ENCODE measurements around the gene CLIC4.
"Not testable (repeated sequence)": the region's sequence is repeated elsewhere in the genome, so short reads cannot be mapped to it uniquely, and the experiment has no call there.

Gene CLIC4

DNA sequence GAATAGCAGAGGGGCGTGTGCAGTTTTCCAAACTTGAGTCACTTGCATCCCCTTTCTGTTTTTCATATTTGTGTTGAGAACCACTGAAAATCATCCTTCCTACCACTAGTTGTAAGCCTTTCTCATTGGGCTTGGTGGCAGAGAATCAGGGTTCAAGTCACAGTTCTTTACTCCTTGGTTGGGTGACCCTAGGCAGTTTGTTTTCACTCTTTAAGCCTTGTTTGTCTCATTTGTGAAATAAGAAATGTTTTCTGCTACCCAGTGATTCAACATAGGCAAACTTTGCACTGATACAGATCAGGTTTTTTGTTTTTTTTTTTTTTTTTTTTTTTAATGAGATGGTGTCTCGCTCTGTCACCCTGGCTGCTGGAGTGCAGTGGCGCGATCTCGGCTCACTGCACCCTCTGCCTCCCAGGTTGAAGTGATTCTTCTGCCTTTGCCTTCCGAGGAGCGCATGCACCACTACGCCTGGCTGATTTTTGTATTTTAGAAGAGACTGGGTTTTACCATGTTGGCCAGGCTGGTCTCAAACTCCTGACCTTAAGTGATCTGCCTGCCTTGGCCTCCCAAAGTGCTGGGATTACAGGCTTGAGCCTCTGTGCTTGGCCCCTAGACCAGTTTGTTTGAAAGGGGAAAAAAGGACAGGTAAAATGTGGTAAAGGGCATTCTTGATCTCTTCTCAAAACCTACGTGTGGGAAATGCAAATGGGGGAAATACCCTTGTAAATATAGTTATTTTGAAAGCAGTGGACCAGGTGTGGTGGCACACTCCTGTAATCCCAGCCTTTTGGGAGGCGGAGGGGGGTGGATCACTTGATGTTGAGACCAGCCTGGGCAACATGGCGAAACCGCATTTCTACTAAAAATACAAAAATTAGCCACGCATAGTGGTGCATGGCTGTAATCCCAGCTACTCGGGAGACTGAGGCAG, 3.2 kb downstream of the CLIC4 start:
- no peak for DNase-seq

DNA sequence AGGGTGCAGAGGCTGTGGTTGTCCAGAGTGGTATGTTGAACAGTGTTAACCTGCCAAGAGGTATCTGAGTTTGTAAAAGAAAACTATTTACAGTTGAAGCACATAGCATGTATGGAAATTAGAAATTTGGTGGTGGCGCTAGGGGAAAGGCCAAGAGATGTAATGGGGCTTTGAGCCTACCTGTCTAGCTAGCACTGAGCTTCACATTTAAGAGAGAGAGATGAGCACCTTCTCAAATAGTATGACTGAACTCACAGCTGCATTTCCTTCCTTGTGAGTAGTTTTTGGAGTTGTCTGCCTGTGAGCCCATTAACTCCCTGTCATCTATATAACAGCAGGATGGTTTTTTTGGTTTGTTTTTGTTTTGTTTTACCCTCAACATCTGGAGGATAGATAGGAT, 4.0 kb downstream of the CLIC4 start:
- no peak for DNase-seq

DNA sequence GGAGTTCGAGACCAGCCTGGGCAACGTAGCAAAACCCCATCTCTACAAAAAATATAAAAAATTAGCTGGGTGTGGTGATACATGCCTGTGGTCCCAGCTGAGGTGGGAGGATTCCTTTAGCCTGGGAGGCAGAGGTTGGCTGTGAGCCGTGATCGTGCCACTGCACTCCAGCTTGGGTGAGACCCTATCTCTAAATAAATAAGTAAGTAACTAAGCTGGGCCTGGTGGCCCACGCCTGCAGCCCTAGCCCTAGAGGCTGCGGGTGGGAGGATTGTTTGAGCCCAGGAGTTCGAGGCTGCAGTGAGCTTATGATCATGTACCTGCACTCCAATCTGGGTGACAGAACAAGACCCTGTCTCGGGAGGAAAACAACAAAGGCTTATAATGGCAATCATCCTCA, 4.6 kb downstream of the CLIC4 start:
- no peak for DNase-seq

DNA sequence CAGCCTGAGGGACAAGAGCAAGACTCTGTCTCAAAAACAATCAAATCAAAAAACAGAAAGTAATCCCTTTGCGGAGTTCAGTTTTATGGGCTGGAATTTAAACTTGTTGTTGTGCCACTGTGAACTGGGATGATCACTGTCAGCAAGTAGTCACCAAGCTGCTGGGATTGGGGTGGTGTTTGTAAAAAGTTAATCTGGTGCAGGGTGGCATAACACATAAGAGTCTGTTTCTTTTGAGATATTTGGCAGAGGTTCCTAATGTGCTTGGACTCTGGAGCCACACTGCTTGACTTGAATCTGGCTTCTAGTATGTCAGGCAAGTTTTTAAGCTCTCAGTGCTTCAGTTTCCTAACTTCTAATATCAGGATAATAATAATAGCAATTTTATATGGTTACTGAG, 6.6 kb downstream of the CLIC4 start:
- DNase-seq = no peak

DNA sequence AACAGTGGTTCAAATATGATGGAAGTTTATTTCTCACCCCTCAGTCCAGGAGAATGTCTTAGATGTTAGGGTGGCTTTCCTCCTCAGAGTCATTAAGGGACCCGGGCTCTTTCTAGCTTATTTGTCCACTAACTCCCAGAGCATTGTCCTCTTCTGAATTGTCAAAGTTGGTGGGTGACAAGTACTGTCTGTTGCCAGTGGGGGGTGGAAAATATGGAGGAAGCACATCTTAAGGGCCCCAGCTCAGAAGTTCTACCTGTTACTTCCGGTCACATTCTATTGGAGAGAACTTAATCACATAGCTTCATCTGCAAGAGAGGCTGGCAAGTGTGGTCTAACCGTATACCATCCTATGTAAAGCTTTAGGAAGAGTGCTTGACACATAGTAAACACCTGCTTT, 7.1 kb downstream of the CLIC4 start:
- DNase-seq = no peak

DNA sequence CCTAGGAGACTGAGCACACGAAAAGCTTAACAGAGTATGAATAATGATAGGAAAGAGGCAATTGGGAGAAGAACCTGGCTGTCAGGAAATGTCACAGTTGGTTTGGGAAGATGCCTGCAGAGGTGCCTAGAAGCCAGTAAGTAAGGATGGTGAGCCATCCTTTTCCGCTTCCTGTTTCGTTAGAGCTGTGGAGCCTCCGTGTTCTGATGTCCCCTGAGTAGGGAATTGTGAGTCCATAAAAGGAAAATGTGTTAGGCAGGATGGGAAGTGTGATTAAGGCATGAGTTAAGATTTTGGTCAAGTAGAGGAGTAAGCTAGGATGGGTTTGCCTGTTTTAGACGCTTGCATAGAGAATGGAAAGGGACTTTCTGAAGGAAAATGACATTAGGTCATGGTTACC, 9.0 kb downstream of the CLIC4 start:
- no peak for DNase-seq

DNA sequence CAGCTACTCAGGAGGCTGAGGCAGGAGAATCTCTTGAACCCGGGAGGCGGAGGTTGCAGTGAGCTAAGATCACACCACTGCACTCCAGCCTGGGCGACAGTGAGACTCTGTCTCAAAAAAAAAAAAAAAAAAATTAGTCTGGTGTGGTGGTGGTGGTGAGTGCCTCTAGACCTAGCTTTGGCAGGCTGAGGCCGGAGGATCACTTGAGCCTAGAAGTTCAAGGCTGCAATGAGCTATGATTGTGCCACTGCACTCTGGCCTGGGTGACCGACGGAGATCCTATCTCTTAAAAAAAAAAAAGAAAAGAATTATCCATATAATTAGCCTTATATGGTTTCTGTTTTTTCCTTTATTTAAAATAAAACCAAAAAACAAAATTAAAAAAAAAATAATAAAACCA, 10.1 kb downstream of the CLIC4 start:
- not testable (repeated sequence) for DNase-seq

DNA sequence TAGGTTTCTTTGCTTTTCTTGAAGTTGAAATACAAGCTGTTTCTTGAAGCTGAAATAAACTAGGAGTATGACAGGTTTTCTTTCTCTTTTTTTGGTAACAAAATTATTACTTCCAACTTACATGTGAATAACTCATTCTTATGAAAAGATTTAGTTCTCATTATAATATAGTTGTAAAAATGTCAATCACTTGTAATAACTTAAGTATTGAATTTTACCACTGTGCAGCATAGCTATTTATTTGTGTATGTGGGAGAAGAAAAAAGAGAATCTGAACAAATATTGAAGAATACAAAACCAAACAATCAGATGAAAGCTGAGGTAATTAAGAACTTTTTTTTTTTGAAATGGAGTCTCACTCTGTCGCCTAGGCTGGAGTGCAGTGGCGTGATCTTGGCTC, 11.1 kb downstream of the CLIC4 start:
- no peak for DNase-seq

DNA sequence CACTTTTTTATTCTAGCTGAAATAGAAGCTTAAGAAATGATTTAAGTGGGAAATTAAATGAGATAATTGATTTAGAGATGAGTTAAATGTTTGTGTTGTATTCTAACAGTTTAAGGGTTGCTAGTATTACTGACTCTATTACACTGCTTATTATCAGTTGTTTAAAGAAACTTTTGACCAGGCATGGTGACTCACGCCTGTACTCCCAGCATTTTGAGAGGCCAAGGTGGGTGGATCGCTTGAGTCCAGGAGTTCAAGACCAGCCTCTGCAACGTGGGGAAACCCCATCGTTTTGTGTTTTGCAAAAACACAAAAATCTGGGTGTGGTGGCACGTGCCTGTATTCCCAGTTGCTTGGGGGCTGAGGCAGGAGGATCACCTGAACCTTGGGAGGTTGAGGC, 14.2 kb downstream of the CLIC4 start:
- no peak for DNase-seq

DNA sequence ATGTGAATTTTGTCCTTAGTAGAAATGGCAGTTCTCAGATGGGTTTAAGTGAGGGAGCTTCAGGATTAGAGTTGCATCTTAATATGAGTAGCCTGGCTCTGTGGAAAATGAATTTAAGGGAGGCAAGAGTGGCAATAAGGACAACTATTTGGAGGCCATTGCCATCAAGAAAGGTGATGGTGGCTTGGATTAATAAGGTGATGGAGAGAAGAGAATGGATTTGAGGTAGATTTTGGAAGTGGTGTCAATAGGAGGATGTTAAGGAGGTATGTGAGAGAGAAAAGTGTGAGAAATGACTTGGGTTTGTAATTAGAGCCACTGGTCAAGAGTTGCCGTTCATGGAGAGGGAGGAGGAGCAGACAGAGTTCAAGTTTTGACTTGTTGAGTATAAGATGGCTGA, 16.3 kb downstream of the CLIC4 start:
- DNase-seq = no peak

DNA sequence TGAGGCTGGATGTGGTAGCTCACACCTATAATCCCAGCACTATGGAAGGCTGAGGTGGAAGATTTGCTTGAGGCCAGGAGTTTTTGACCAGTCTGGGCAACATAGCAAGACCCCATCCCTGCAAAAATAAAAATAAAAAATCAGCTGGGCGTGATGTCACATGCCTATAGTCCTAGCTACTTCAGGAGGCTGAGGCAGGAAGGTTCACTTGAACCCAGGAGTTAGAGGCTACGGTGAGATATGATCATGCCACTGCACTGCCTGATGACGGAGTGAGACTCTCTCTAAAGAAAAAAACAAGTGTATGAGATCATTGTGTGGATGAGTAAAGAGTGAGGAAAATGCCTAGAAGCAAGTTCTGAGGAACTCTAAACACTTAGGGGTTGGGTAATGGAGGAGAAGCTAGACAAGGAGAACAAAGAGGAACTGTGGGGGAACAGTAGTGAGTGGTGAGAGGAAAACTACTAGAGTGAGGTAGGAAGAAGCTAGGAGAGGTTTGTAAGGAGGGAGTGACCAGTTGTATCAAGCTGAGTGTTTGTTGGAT, 17.0 kb downstream of the CLIC4 start:
- peak; percentile 42 to 45 for DNase-seq

DNA sequence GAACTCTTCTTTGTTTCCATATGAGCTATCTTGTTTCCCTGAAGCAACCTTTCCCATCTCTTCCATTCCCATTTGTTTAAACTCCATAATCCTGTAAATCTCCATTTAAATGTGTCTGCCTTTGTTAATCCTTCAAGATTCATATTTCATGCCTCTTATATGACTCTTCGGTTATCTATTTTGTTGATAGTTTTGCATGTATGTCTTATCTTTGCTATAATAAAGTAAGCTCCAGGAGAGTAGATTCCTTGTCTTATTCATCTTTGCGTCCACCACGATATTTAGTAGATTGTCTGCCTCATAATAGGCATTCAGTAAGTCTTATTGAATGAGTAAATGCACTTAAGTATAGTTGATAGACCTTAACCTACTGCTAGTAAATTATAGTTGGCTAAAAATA, 18.4 kb downstream of the CLIC4 start:
- no peak for DNase-seq

DNA sequence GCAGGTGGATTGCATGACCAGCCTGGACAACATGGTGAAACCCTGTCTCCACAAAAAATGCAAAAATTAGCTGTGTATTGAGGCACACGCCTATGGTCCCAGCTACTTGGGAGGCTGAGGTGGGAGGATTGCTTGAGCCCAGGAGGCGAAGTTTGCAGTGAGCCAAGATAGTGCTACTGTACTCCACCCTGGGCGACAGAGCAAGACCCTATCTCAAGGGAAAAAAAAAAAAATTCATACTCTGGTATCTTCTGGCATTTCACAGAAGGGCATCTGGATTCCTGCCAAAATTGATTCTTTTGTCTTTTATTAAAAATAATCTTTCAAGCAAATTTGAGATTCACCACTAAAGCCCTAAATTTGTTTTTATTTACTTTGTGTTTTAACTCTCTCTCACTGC, 19.2 kb downstream of the CLIC4 start:
- DNase-seq = no peak

DNA sequence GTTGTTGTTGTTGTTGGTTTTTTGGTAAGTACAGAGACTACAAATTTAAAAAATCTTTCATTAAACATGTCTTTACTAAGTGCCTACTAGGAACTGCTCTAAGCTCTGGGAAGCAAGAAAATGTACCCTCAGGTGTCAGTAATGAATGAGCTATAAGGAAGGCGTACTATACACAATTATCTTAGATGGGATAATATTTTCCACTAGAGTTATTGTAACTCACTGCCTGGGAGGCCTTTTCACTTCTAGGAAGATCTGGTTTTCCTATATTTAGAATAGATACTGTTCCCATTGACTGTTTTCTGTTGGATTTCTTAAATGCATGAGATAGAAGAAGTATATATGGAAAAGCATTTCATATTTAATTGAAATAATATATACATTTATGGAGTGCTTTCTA, 19.6 kb downstream of the CLIC4 start:
- no peak for DNase-seq

DNA sequence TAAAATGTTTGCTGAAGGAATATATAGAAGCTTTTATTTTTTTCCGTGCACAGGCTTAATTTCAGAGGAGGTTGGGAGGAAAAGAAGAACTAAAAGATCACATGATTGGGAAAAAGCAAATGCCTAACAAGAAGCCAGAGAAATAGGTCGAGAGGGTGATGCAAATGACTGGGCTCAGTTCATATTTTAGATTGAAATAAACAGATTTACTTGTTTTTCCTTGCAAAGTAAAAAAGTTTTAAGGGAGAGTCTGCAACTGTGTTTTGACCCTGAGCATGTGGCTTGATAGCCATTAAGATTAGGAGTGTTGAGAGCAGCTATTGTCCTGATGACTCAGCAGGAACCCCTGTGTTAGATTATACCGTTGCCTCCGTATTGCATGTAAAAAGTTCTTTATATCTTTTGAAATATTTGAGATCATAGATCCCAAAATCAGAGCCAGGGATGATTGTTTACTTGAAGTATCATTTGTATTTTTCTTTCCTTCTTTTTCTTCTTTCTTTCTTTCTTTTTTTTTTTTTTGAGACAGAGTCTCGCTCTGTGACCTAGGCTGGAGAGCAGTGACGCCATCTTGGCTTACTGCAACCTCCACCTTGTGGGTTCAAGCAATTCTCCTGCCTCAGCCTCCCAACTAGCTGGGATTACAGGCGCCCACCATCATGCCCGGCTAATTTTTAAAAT, 20.2 kb downstream of the CLIC4 start:
- no peak for DNase-seq

DNA sequence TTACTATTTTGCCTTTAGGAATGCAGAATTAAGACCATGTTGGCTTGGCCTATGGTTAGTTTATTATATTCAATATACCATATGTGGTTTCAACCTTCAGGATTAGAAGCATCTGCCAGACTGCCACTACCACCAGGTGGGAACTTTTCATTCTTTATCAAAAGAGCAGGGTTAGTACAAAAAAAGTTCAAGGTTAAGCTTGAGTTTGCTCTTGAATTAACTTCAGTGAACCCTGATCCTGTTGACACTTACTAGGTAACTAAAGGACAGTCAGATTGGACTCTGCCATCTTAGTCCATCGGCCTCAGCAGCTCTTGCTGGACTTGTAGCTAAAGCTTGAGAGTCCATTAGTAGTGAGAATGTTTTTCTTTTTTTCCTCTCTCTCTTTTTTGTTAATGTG, 22.1 kb downstream of the CLIC4 start:
- DNase-seq = no peak

DNA sequence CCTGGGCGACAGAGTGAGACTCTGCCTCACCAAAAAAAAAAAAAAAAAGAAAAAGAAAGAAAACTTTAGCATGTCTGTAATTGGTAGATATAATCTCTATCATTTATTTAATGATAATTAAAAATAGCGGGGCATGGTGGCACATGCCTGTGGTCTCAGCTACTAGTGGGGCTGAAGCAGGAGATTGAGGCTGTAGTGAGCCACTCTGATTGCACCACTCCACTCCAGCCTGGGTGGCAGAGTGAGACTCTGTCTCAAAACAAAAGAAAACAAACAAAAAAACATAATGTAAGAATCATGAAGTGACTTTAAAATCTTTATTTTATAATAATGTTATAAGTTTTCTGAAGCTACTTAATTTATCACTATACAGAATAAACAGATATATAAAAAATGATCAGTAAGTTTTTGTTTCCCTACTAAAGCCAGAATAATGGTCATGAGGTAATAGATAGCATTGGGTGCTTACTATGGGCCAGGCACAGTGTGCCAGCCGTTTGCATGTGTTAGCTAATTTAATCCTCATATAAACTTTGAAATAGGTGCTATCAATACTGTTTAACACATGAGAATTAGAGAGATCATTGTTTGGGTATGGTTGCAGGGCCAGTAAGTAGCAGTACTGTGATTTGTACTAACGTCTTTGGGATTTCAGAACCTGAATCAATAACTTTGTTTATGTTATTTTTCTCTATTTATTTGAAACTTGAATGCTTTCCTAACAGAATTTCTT, 23.8 kb downstream of the CLIC4 start:
- no peak for DNase-seq

DNA sequence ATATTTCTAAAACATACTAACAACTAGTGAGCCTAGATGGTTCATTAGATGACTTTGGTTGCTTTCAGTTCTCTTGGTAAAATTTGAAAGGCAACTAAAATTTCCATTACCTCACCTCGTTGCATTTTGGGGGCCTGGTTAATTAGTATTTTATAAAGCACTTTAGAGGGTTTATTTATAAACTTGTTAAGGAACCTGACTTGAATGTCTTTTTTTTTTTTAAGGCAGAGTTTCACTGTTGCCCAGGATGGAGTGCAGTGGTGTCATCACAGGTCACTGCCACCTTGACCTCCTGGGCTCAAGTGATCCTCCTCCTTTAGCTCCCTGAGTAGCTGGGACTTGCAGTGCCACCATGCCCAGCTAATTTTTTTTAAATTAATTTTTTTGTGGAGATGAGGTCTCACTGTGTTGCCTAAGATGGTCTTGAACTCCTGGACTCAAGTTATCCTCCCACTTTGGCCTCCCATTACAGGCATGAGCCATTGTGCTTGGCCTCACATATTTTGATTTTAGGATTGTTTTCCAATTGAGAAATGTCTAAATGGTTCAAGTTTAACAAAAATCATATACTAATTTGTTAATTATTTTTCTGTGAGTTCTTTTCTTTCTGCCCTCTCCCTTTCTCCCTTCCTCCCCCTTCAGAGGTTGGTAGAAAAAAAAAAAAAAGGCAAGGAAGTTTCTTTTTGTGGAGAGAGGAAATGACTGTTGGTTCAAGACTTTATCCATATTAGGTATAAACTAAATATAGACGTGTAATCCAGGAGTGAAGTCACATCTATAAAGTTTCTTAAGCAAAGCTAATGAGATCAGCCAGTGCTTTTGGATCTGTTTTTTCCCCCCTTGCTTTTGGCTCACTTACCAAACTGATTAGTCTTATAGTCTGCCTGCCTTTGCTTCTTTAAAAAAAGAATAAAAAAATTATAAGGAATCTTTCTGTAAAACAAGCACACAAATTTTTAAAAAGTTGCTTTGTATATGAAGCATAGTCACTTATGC, 24.7 kb downstream of the CLIC4 start:
- DNase-seq = peak; percentile 23 to 40

DNA sequence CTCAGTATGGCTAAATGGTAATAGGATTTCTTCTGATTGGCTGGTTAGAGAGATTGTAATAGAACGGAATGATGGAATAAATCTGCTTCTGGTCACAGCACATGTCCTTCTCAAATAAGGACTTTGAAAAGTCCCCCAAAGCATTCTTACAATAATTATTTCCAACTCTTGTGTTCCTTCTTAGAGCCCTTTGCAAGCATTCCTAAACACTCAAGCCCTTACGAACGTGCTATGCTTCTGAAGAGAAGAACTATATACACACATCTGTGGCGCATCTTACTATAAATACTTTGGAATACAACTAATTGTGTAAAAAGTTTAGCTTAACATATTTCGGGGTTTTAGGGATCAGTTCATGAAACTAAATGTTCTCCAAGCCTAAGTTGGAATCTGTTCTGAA, 25.6 kb downstream of the CLIC4 start:
- no peak for DNase-seq

DNA sequence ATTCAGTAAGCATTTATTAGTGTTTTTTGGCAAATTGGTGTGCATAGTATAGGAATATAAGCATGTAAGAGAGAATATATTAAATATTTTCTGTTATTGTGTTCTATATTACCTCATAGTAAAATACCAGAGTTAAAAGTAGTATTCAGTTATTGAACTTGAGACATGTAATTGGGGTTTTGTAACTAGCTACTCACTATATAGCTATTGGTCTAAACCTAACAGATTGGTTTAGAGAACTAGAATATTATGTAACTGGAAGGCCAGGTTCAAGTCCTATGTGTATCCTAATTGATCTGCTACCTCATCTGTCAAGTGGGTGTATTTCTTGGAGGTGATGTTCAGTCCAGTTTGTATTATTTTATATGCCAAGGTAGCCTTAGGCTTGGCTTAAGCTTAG, 26.3 kb downstream of the CLIC4 start:
- no peak for DNase-seq

DNA sequence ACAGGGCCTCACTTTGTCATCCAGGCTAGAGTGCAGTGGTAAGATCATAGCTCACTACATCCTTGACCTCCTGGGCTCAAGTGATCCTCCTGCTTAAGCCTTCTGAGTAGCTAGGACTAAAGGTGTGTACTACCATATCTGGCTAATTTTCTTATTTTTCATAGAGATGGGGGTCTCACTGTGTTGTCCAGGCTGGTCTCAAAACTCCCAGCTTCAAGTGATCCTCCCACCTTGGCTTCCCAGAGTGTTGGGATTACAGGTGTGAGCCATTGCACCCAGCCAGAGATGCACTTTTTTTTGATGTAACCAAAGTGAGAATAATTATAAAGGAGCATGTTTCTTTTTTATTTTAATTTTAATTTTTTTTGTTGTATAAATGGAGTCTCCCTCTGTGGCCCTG, 28.4 kb downstream of the CLIC4 start:
- DNase-seq = no peak

DNA sequence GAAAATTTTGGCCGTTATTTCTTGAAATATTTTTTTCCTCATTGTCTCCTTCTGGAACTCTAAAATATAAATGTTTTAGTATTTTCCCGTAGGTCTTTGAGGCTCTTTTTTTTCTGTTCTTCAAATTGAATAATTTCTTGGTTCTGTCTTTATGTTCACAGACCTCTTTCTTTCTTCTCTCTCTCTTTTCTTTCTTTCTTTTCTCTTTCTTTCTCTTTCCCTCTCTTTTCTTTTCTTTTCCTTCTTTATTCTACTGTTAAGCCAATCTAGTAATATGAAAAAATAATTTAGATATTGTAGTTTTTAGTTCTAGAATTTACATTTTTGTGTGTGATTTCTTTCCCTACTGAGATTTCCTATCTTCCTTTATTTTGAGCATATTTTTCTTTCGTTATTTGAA, 30.1 kb downstream of the CLIC4 start:
- DNase-seq = no peak

Data from AML-193 (cell line).